Fibroblast of lung (primary cell): ENCODE data around the gene NCOR2. TPM values are rescaled to one million over a fixed set of nuclear protein-coding genes. Genes with fewer than 3 reads are reported as not detected.

Source experiments
- DNase-seq, 2 donors: peaks; one replicate each; pipeline versions ENCODE4 v3.0.0 to v3.0.0-alpha.2; 2010; ENCODE audit warnings: low read depth in 2 of 2
- H2AFZ ChIP-seq: 2 replicates; pipeline ENCODE4 v1.5.1; 2012; ENCODE audit warnings: low read length, control low read depth, inconsistent platforms
- H3K27ac ChIP-seq: 2 replicates; pipeline ENCODE4 v1.5.1; 2011; ENCODE audit warnings: low read length, control low read depth; ENCODE audit not compliant: insufficient read depth
- H3K27me3 ChIP-seq: 2 replicates; pipeline ENCODE4 v1.5.1; 2011; ENCODE audit warnings: mild to moderate bottlenecking, low read length; ENCODE audit not compliant: control insufficient read depth, insufficient read depth
- H3K36me3 ChIP-seq: 2 replicates; pipeline ENCODE4 v1.5.1; 2011; ENCODE audit warnings: low read length; ENCODE audit not compliant: control insufficient read depth, insufficient read depth
- H3K4me1 ChIP-seq: 2 replicates; pipeline ENCODE4 v1.5.1; 2011; ENCODE audit warnings: low read length; ENCODE audit not compliant: control insufficient read depth, insufficient read depth; ENCODE audit errors: extremely low read depth
- H3K4me2 ChIP-seq: 2 replicates; pipeline ENCODE4 v1.5.1; 2011; ENCODE audit warnings: low read length, control low read depth; ENCODE audit not compliant: insufficient read depth; ENCODE audit errors: extremely low read depth
- H3K4me3 ChIP-seq, 4 experiments: fragments of 200-600 bp in 1 of 4; sonication (generic) in 1 of 4; replicated peaks in 1 of 4; 2 replicates each; pipeline ENCODE4 v1.5.1; 2011 to 2016; ENCODE audit warnings: low read length in 4 of 4, low read depth in 3 of 4, mild to moderate bottlenecking in 3 of 4, control low read depth in 2 of 4, inconsistent platforms in 1 of 4, mixed read lengths in 1 of 4; ENCODE audit not compliant: insufficient read depth in 1 of 4; ENCODE audit errors: control extremely low read depth in 1 of 4
- H3K79me2 ChIP-seq: 2 replicates; pipeline ENCODE4 v1.5.1; 2012; ENCODE audit warnings: mild to moderate bottlenecking, low read length, inconsistent platforms; ENCODE audit not compliant: control insufficient read depth, insufficient read depth
- H3K9ac ChIP-seq: 2 replicates; pipeline ENCODE4 v1.5.1; 2011; ENCODE audit warnings: mild to moderate bottlenecking, low read length, control low read depth; ENCODE audit not compliant: insufficient read depth
- H3K9me3 ChIP-seq: 2 replicates; pipeline ENCODE4 v1.5.1; 2012; ENCODE audit warnings: low read depth, low read length; ENCODE audit not compliant: control insufficient read depth, insufficient read depth
- H4K20me1 ChIP-seq: 2 replicates; pipeline ENCODE4 v1.5.1; 2011; ENCODE audit warnings: low read length; ENCODE audit not compliant: control insufficient read depth, insufficient read depth; ENCODE audit errors: extremely low read depth
- EZH2 ChIP-seq: IDR thresholded peaks from 2 replicates; pipeline ENCODE4 v1.5.1; 2012; ENCODE audit warnings: low read length, control low read depth, mild to moderate bottlenecking; ENCODE audit errors: missing control alignments
- polyA plus RNA-seq, 2 donors: library from polyadenylated mRNA; depleted of rRNA in 1 of 2; stranded (reverse) in 1 of 2; unstranded in 1 of 2; fragments of >200 nt; gene quantifications; 2 replicates each; pipeline ENCODE4 v1.2.1, GENCODE V29; 2011 to 2012; ENCODE audit warnings: missing spikeins in 1 of 2
- total RNA-seq: library from RNA; depleted of rRNA; stranded (reverse); fragments of >200 nt; gene quantifications from 2 replicates; pipeline ENCODE4 v1.2.1, GENCODE V29; 2014
- TF ChIP-seq, protein P1 (sequence below), 2 donors: IDR thresholded peaks in 1 of 2; conservative IDR thresholded peaks in 1 of 2; 1 replicate in 1 of 2; 2 replicates in 1 of 2; pipeline ENCODE4 v1.5.1; 2011 to 2012; ENCODE audit warnings: low read length in 2 of 2, control low read depth in 1 of 2, inconsistent platforms in 1 of 2, low read depth in 1 of 2, mild to moderate bottlenecking in 1 of 2

NCOR2 gene
- total and polyA plus RNA-seq, 2 donors (not counting 1 experiment from before 2014, with no cell fraction given): 6.1 to 17.2 TPM

DNA sequence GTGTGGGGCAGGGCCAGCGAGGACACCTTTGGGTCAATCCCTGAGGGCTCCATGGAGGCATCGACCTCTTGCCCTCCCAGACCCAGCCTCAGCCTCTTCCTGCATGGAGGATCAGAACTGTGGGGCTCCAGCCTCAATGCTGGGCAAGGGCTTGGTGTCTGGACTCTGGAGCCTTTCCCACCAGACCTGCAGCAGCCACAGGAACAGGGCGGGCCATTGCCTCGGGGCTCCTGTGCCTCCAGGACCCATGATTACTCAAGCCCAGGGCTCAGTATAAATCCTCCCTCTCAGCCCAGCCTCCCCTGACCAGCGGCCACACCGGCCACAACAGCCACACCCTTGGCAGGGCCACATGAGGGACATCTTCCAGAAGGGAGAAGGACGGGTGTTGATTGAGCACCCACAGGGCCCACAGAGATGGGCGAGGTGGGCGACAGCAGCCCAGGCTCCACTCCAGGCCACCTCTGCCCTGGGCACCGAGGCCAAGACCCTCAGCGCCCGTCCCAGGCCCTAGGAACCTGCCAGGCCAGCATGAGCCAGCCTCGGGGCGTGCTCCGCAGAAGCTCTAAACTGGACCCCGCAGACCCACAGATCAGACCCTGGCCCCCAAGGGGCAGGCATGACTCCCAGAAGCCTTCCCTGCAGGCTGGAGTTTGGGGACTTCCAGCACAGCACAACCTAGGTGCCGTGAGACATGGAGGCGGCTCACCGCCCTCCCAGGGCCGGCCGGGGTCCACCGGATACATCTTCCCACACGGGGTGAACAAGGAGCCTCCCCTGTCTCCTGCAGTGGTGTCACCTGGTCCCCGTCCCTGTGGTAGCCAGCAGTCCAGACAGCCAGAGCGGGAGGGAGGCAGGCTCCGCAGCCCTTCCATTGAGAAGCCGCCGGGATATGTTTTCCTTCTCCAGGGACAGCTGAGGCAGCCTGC, 25.1 kb downstream of the NCOR2 start:
- peaks cover 22% of the 10 kb centered on the region for H3K4me1 ChIP-seq

DNA sequence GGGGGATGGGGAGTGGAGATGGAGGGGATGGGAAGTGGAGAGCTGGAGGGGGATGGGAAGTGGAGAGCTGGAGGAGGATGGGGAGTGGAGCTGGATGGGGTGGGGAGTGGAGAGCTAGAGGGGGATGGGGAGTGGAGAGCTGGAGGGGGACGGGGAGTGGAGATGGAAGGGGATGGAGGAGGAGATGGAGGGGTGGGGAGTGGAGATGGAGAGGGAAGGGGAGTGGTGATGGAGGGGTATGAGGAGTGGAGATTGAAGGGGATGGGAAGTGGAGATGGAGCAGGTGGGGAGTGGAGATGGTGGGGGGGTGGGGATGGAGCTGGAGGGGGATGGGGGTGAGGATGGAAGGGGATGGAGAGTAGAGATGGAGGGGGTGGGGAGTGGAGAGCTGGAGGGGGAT, 26.1 kb downstream of the NCOR2 start:
- H2AFZ ChIP-seq: no peak overlapping the region
- H3K9me3 ChIP-seq: no peaks in the 10 kb centered on the region
- H3K27me3 ChIP-seq: no peaks in the 10 kb centered on the region
- DNase-seq: no peak
- H3K9ac ChIP-seq: no peak overlapping the region
- peaks cover 3% of the 10 kb centered on the region for H4K20me1 ChIP-seq
- H3K27ac ChIP-seq: no peak overlapping the region
- no peak overlapping the region for H3K4me2 ChIP-seq
- TF ChIP-seq, protein P1, sequence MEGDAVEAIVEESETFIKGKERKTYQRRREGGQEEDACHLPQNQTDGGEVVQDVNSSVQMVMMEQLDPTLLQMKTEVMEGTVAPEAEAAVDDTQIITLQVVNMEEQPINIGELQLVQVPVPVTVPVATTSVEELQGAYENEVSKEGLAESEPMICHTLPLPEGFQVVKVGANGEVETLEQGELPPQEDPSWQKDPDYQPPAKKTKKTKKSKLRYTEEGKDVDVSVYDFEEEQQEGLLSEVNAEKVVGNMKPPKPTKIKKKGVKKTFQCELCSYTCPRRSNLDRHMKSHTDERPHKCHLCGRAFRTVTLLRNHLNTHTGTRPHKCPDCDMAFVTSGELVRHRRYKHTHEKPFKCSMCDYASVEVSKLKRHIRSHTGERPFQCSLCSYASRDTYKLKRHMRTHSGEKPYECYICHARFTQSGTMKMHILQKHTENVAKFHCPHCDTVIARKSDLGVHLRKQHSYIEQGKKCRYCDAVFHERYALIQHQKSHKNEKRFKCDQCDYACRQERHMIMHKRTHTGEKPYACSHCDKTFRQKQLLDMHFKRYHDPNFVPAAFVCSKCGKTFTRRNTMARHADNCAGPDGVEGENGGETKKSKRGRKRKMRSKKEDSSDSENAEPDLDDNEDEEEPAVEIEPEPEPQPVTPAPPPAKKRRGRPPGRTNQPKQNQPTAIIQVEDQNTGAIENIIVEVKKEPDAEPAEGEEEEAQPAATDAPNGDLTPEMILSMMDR (conservative IDR thresholded peaks at IDR 0.05 in 1 of 2, IDR thresholded peaks at IDR 0.05 in 1 of 2; ENCODE audit: low read depth in 1 of 2, low read length in 2 of 2): no peak
- TF ChIP-seq EZH2: no peak
- peaks cover 24% of the 10 kb centered on the region for H3K4me1 ChIP-seq
- no peaks in the 10 kb centered on the region for H3K36me3 ChIP-seq
- no peak overlapping the region for H3K4me3 ChIP-seq
- peaks cover 38% of the 10 kb centered on the region for H3K79me2 ChIP-seq

More for the DNA sequence above, 25.1 kb downstream of the NCOR2 start:
- Histone ChIP-seq H3K9ac (no peak overlapping the region), H3K79me2 (peaks cover 37% of the 10 kb centered on the region), H3K27ac (no peak overlapping the region), H4K20me1 (no peaks in the 10 kb centered on the region), H3K36me3 (no peaks in the 10 kb centered on the region), H3K4me3 (no peak overlapping the region), H2AFZ (no peak overlapping the region), H3K4me2 (no peak overlapping the region), H3K27me3 (no peaks in the 10 kb centered on the region), H3K9me3 (no peaks in the 10 kb centered on the region)
- no peak for TF ChIP-seq EZH2
- TF ChIP-seq, protein P1 (conservative IDR thresholded peaks at IDR 0.05 in 1 of 2, IDR thresholded peaks at IDR 0.05 in 1 of 2; ENCODE audit: low read depth in 1 of 2, low read length in 2 of 2): no peak
- no peak for DNase-seq

DNA sequence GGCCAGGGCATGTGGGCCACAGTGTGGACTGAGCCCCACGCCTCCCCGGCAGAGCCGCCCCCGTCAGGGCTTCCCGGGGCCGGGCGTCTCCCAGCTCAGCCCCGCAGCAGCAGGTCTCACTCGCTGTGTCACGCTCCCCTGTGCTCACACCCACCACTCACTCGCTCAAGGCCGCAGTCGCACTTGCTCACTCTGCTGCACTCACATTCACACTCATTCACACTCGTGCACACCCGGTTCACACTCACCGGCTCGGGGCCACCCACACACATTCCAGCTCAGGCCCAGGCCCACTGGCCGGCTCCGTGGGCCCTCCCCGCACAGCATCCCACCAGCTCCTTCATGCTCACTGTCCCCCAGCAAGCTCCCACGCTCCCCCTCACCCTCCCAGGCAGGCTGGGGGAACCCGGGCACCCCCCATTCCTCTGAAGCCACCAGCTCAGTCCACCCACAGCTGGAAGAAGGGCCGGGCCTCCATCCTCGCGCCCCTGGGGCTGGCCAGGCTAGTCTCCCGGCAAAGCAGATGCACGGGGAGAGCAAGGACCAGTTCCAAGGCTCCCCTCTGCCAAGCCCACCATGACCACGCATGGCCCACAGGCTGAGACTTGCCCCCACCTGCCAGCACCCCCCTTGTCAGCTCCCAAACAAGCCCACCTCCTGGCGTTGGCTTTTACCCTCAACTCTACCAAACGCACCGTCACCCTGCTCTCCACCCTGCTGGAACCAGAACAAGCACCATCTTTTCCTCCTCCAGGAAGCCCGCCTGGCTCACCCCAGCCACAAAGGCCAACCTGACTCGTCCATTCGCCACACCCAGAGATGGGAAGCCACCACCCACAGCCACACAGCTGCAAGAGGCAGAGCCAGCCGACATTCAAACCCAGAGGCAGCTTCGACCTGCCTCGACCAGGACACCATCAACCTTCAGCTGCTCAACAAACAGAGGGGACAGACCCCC, 28.0 kb downstream of the NCOR2 start:
- TF ChIP-seq, protein P1 (conservative IDR thresholded peaks at IDR 0.05 in 1 of 2, IDR thresholded peaks at IDR 0.05 in 1 of 2; ENCODE audit: low read depth in 1 of 2, low read length in 2 of 2): no peak
- Histone ChIP-seq H2AFZ (no peak overlapping the region), H3K27me3 (no peaks in the 10 kb centered on the region), H4K20me1 (peaks cover 3% of the 10 kb centered on the region), H3K79me2 (peaks cover 43% of the 10 kb centered on the region), H3K36me3 (no peaks in the 10 kb centered on the region), H3K4me3 (no peak overlapping the region), H3K9me3 (no peaks in the 10 kb centered on the region), H3K4me1 (peaks cover 14% of the 10 kb centered on the region), H3K4me2 (no peak overlapping the region), H3K27ac (no peak overlapping the region), H3K9ac (no peak overlapping the region)
- DNase-seq: no peak
